ENCODE results near the gene SEMA3F. TPM values are rescaled to one million over a fixed set of nuclear protein-coding genes. Genes with fewer than 3 reads are reported as not detected.

The SEMA3F gene
- total and polyA plus RNA-seq, 3 experiments from 2014 or later: not detected

DNA sequence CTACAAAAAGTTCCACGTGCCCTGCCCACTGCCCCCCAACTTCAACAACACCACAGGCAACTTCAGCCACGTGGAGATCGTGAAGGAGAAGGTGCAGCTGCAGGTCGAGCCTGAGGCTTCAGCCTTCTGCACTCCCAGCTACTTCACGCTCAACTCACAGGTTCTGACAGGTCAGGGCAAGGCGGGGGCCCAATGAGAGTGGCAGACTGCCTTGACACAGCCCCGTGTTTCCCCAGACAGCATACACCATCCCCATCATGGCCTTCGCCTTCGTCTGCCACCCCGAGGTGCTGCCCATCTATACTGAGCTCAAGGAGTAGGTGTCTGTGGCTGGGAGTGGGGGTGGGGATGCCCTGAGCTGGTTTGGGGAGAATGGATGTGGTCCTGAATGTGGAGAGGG lies 62.6 kb downstream of the SEMA3F start:
- POLR2A ChIA-PET: interaction anchor here (0.7 kb wide), 1 partner anchor 8 kb away, joined by 3 read pairs; no protein-coding TSS in a partner anchor
- no peak overlapping the region for H3K27ac ChIP-seq (ENCODE audit: low read depth, low read length)
- Mint-ChIP-seq H3K27ac (no peak overlapping the region), H3K9me3 (no peaks in the 10 kb centered on the region), H3K4me1 (peaks cover 0 to 4% (median 0%) of the 10 kb centered on the region in 3 donors), H3K4me3 (no peak overlapping the region), H3K27me3 (peaks cover 0 to 2% of the 10 kb centered on the region in 2 donors), H3K36me3 (no peaks in the 10 kb centered on the region)
- no peaks in the 10 kb centered on the region for H3K9me3 ChIP-seq (ENCODE audit: low read length)
- H3K36me3 ChIP-seq (ENCODE audit: insufficient read depth, low read length): no peaks in the 10 kb centered on the region
- CTCF ChIA-PET: interaction anchor here (0.5 to 6.8 kb wide), 6 partner anchors 8 to 42 kb away, joined by 3 to 37 read pairs (median 5); no protein-coding TSS in a partner anchor
- no peaks in the 10 kb centered on the region for H3K4me1 ChIP-seq (ENCODE audit: insufficient read depth, low read length)
- no peak overlapping the region for H3K4me3 ChIP-seq (ENCODE audit: low read length)
- no peaks in the 10 kb centered on the region for H3K27me3 ChIP-seq (ENCODE audit: insufficient read depth, low read length, poor library complexity, severe bottlenecking)
- DNase-seq: no peak

DNA sequence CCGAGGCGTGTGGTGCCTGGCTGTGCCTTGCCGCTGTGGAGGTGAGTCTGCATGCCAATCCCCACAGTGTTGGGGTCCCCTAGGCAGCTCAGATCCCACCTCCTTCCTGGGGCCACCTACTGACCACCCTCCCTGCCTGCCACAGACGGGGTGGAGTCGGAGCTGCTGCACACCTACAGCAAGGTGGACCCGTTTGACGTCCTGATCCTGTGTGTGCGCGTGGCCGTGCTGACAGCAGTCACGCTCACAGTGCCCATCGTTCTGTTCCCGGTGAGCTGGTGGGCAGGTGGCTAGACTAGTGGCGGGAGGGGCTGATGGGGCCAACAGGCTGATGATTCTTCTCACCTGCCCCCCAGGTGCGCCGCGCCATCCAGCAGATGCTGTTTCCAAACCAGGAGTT lies 63.3 kb downstream of the SEMA3F start:
- Histone ChIP-seq H3K27ac (ENCODE audit: low read depth, low read length) (no peak overlapping the region), H3K4me3 (ENCODE audit: low read length) (no peak overlapping the region), H3K4me1 (ENCODE audit: insufficient read depth, low read length) (no peaks in the 10 kb centered on the region), H3K36me3 (ENCODE audit: insufficient read depth, low read length) (no peaks in the 10 kb centered on the region), H3K27me3 (ENCODE audit: insufficient read depth, low read length, poor library complexity, severe bottlenecking) (no peaks in the 10 kb centered on the region), H3K9me3 (ENCODE audit: low read length) (no peaks in the 10 kb centered on the region)
- peaks cover 0 to 4% (median 0%) of the 10 kb centered on the region in 3 donors for H3K4me1 Mint-ChIP-seq
- no peak overlapping the region for H3K4me3 Mint-ChIP-seq
- ChIA-PET POLR2A (no interaction called here), CTCF (interaction anchor here (0.5 to 13.2 kb wide), 5 partner anchors 24 to 41 kb away, joined by 3 to 266 read pairs (median 7); partner anchors contain the start of gene GNAT1)
- no peaks in the 10 kb centered on the region for H3K36me3 Mint-ChIP-seq
- no peak for DNase-seq
- peaks cover 0 to 2% of the 10 kb centered on the region in 2 donors for H3K27me3 Mint-ChIP-seq
- H3K27ac Mint-ChIP-seq: no peak overlapping the region
- H3K9me3 Mint-ChIP-seq: no peaks in the 10 kb centered on the region

GRCh38 chr3:50219285-50219684 lies 64.2 kb downstream of the SEMA3F start:
- ChIA-PET CTCF (interaction anchor here (0.9 to 13.2 kb wide), 5 partner anchors 14 to 99 kb away, joined by 3 to 266 read pairs (median 3); partner anchors contain the start of genes GNAT1 and SLC38A3), POLR2A (no interaction called here)
- Mint-ChIP-seq H3K27ac (peak overlapping the region in 2 of 8 donors; percentile 38 to 42), H3K9me3 (no peaks in the 10 kb centered on the region), H3K27me3 (peaks cover 0 to 4% of the 10 kb centered on the region in 2 donors), H3K36me3 (no peaks in the 10 kb centered on the region), H3K4me3 (no peak overlapping the region), H3K4me1 (peaks cover 0 to 4% (median 0%) of the 10 kb centered on the region in 3 donors)
- Histone ChIP-seq H3K9me3 (ENCODE audit: low read length) (no peaks in the 10 kb centered on the region), H3K4me3 (ENCODE audit: low read length) (no peak overlapping the region), H3K36me3 (ENCODE audit: insufficient read depth, low read length) (no peaks in the 10 kb centered on the region), H3K27ac (ENCODE audit: low read depth, low read length) (no peak overlapping the region), H3K4me1 (ENCODE audit: insufficient read depth, low read length) (no peaks in the 10 kb centered on the region), H3K27me3 (ENCODE audit: insufficient read depth, low read length, poor library complexity, severe bottlenecking) (no peaks in the 10 kb centered on the region)
- DNase-seq: no peak

- Histone ChIP-seq H3K27me3 (ENCODE audit: insufficient read depth, low read length, poor library complexity, severe bottlenecking) (no peaks in the 10 kb centered on the region), H3K27ac (ENCODE audit: low read depth, low read length) (no peak overlapping the region), H3K9me3 (ENCODE audit: low read length) (no peaks in the 10 kb centered on the region), H3K36me3 (ENCODE audit: insufficient read depth, low read length) (no peaks in the 10 kb centered on the region), H3K4me3 (ENCODE audit: low read length) (no peak overlapping the region), H3K4me1 (ENCODE audit: insufficient read depth, low read length) (no peaks in the 10 kb centered on the region)
- no peak overlapping the region for H3K27ac Mint-ChIP-seq
- H3K4me1 Mint-ChIP-seq: peaks cover 0 to 4% (median 2%) of the 10 kb centered on the region in 3 donors
- H3K36me3 Mint-ChIP-seq: no peaks in the 10 kb centered on the region
- no peak for DNase-seq
- CTCF ChIA-PET: interaction anchor here (0.9 to 13.2 kb wide), 4 partner anchors 15 to 27 kb away, joined by 3 to 266 read pairs (median 7); partner anchors contain the start of genes GNAT1 and SLC38A3
- POLR2A ChIA-PET: no interaction called here
- H3K27me3 Mint-ChIP-seq: peaks cover 0 to 2% of the 10 kb centered on the region in 2 donors
- H3K4me3 Mint-ChIP-seq: no peak overlapping the region
- no peaks in the 10 kb centered on the region for H3K9me3 Mint-ChIP-seq
Observed at GRCh38 chr3:50220109-50220508, 65.0 kb downstream of the SEMA3F start.

DNA sequence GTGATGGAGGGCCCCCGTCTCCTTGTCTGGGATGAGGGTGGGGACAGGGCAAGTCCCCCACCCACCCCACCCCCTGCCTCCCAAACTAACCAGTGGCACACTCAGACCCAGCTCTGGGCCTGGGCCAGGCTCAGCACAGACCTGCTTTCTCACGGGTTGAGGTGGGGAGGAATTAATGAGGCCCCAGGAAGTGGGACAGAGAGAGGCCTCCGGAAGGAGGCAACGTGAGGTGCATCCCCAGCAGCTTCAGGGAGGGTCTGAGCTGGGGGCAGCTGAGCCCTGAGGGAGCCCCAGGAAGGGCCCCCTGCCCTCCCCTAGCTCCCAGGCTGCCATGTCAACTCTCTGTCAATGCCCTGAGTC lies 65.9 kb downstream of the SEMA3F start:
- DNase-seq: no peak
- Mint-ChIP-seq H3K27ac (no peak overlapping the region), H3K27me3 (peaks cover 0 to 2% of the 10 kb centered on the region in 2 donors), H3K36me3 (no peaks in the 10 kb centered on the region), H3K4me1 (peaks cover 3 to 11% (median 4%) of the 10 kb centered on the region in 3 donors), H3K9me3 (no peaks in the 10 kb centered on the region), H3K4me3 (no peak overlapping the region)
- Histone ChIP-seq H3K27me3 (ENCODE audit: insufficient read depth, low read length, poor library complexity, severe bottlenecking) (no peaks in the 10 kb centered on the region), H3K9me3 (ENCODE audit: low read length) (no peaks in the 10 kb centered on the region), H3K4me3 (ENCODE audit: low read length) (no peak overlapping the region), H3K36me3 (ENCODE audit: insufficient read depth, low read length) (no peaks in the 10 kb centered on the region), H3K4me1 (ENCODE audit: insufficient read depth, low read length) (no peaks in the 10 kb centered on the region), H3K27ac (ENCODE audit: low read depth, low read length) (no peak overlapping the region)
- ChIA-PET CTCF (interaction anchor here (1.2 to 13.2 kb wide), 3 partner anchors 15 to 28 kb away, joined by 3 to 266 read pairs (median 11); partner anchors contain the start of gene GNAT1), POLR2A (no interaction called here)

- peaks cover 4% of the 10 kb centered on the region for H3K4me1 ChIP-seq (ENCODE audit: insufficient read depth, low read length)
- no peak overlapping the region for H3K4me3 ChIP-seq (ENCODE audit: low read length)
- ChIA-PET CTCF (interaction anchor here (1.2 to 13.2 kb wide), 3 partner anchors 16 to 28 kb away, joined by 3 to 266 read pairs (median 11); partner anchors contain the start of gene GNAT1), POLR2A (interaction anchor here (0.6 kb wide), 1 partner anchor 12 kb away, joined by 4 read pairs; no protein-coding TSS in a partner anchor)
- Mint-ChIP-seq H3K9me3 (no peaks in the 10 kb centered on the region), H3K36me3 (no peaks in the 10 kb centered on the region), H3K4me1 (peaks cover 6 to 13% (median 6%) of the 10 kb centered on the region in 3 donors), H3K27me3 (peaks cover 0 to 3% of the 10 kb centered on the region in 2 donors), H3K4me3 (no peak overlapping the region), H3K27ac (peak overlapping the region in 1 of 8 donors; percentile 72)
- DNase-seq: no peak
- no peak overlapping the region for H3K27ac ChIP-seq (ENCODE audit: low read depth, low read length)
- no peaks in the 10 kb centered on the region for H3K36me3 ChIP-seq (ENCODE audit: insufficient read depth, low read length)
- no peaks in the 10 kb centered on the region for H3K27me3 ChIP-seq (ENCODE audit: insufficient read depth, low read length, poor library complexity, severe bottlenecking)
- no peaks in the 10 kb centered on the region for H3K9me3 ChIP-seq (ENCODE audit: low read length)
Observed at GRCh38 chr3:50221411-50222168, 66.5 kb downstream of the SEMA3F start.

- Histone ChIP-seq H3K27me3 (ENCODE audit: insufficient read depth, low read length, poor library complexity, severe bottlenecking) (no peaks in the 10 kb centered on the region), H3K4me3 (ENCODE audit: low read length) (no peak overlapping the region), H3K27ac (ENCODE audit: low read depth, low read length) (no peak overlapping the region), H3K4me1 (ENCODE audit: insufficient read depth, low read length) (peaks cover 9% of the 10 kb centered on the region), H3K36me3 (ENCODE audit: insufficient read depth, low read length) (no peaks in the 10 kb centered on the region), H3K9me3 (ENCODE audit: low read length) (no peaks in the 10 kb centered on the region)
- no peak for DNase-seq
- Mint-ChIP-seq H3K36me3 (peaks cover 0 to 3% (median 0%) of the 10 kb centered on the region in 3 donors), H3K27ac (peak overlapping the region in 1 of 8 donors; percentile 72), H3K4me3 (no peak overlapping the region), H3K4me1 (peaks cover 10 to 19% (median 11%) of the 10 kb centered on the region in 3 donors), H3K9me3 (no peaks in the 10 kb centered on the region), H3K27me3 (peaks cover 0 to 3% of the 10 kb centered on the region in 2 donors)
- CTCF ChIA-PET: interaction anchor here (13.2 kb wide), 1 partner anchor 29 kb away, joined by 266 read pairs; the partner anchor contains the start of gene GNAT1
- POLR2A ChIA-PET: interaction anchor here (0.6 kb wide), 1 partner anchor 12 kb away, joined by 4 read pairs; no protein-coding TSS in a partner anchor
Observed at GRCh38 chr3:50222169-50222528, 67.0 kb downstream of the SEMA3F start.

- peaks cover 0 to 3% of the 10 kb centered on the region in 2 donors for H3K27me3 Mint-ChIP-seq
- no peaks in the 10 kb centered on the region for H3K27me3 ChIP-seq (ENCODE audit: insufficient read depth, low read length, poor library complexity, severe bottlenecking)
- H3K36me3 Mint-ChIP-seq: peaks cover 0 to 4% (median 0%) of the 10 kb centered on the region in 3 donors
- H3K9me3 ChIP-seq (ENCODE audit: low read length): no peaks in the 10 kb centered on the region
- H3K4me3 Mint-ChIP-seq: peak overlapping the region in 3 of 7 donors; percentile 45 to 79 (median 61)
- CTCF ChIA-PET: interaction anchor here (1.3 to 15.9 kb wide), 10 partner anchors 11 to 104 kb away, joined by 3 to 266 read pairs (median 19); partner anchors contain the start of genes GNAI2, GNAT1, HYAL3 and NAA80
- POLR2A ChIA-PET: no interaction called here
- no peak overlapping the region for H3K4me3 ChIP-seq (ENCODE audit: low read length)
- no peaks in the 10 kb centered on the region for H3K9me3 Mint-ChIP-seq
- H3K36me3 ChIP-seq (ENCODE audit: insufficient read depth, low read length): no peaks in the 10 kb centered on the region
- DNase-seq: no peak
- H3K4me1 Mint-ChIP-seq: peaks cover 14 to 37% (median 24%) of the 10 kb centered on the region in 3 donors
- peak overlapping the region in 2 of 8 donors; percentile 59 to 80 for H3K27ac Mint-ChIP-seq
- peaks cover 20% of the 10 kb centered on the region for H3K4me1 ChIP-seq (ENCODE audit: insufficient read depth, low read length)
- H3K27ac ChIP-seq (ENCODE audit: low read depth, low read length): no peak overlapping the region
Observed at GRCh38 chr3:50224639-50225038, 69.5 kb downstream of the SEMA3F start.
